IPS-20b (cell line): ENCODE measurements around the gene POLR1A.

Source experiments
- H3K27ac ChIP-seq: one replicate; pipeline ENCODE4 v1.5.1; 2013; ENCODE audit warnings: low read length
- H3K27me3 ChIP-seq: 2 replicates; pipeline ENCODE4 v1.6.1; 2013; ENCODE audit warnings: mild to moderate bottlenecking, low read length, inconsistent platforms; ENCODE audit not compliant: insufficient read depth
- H3K36me3 ChIP-seq: 2 replicates; pipeline ENCODE4 v1.6.1; 2013; ENCODE audit warnings: low read depth, mild to moderate bottlenecking, inconsistent platforms, low read length, moderate library complexity; ENCODE audit not compliant: insufficient read depth
- H3K4me1 ChIP-seq: 2 replicates; pipeline ENCODE4 v1.6.1; 2013; ENCODE audit warnings: mild to moderate bottlenecking, control low read depth, inconsistent platforms, low read length, moderate library complexity; ENCODE audit not compliant: insufficient read depth
- H3K4me3 ChIP-seq: 2 replicates; pipeline ENCODE4 v1.5.1; 2013; ENCODE audit warnings: mild to moderate bottlenecking, low read length, inconsistent platforms
- H3K9ac ChIP-seq: 2 replicates; pipeline ENCODE4 v1.6.1; 2013; ENCODE audit warnings: low read depth, mild to moderate bottlenecking, inconsistent platforms, low read length, moderate library complexity
- H3K9me3 ChIP-seq: 2 replicates; pipeline ENCODE4 v1.6.1; 2013; ENCODE audit warnings: mild to moderate bottlenecking, low read depth, low read length, inconsistent platforms; ENCODE audit not compliant: insufficient read depth

The POLR1A gene

DNA sequence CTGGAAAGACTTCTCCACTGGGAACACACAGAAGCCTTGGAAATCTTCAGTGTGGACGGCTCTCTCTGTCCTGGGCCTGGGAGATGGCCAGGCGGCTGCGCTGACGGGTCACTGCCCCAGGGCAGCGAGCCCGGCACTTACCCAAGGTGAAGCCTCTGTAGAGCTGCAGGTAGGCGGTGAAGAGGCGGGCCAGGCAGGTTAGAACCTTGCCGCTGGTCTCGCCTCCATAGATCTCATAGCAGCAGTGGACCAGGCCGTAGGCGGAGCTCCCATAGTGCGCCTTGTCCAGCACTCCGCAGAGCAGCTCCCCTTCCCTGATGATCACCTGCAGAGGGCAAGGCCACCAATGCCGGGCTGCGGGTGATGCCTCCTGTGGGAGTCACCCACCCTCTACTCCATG, 53.0 kb downstream of the POLR1A start:
- Histone ChIP-seq H3K9ac (no peak overlapping the region), H3K4me1 (no peaks in the 10 kb centered on the region), H3K4me3 (no peak overlapping the region), H3K9me3 (no peaks in the 10 kb centered on the region), H3K27ac (no peak overlapping the region), H3K27me3 (no peaks in the 10 kb centered on the region), H3K36me3 (peaks cover 87% of the 10 kb centered on the region)

DNA sequence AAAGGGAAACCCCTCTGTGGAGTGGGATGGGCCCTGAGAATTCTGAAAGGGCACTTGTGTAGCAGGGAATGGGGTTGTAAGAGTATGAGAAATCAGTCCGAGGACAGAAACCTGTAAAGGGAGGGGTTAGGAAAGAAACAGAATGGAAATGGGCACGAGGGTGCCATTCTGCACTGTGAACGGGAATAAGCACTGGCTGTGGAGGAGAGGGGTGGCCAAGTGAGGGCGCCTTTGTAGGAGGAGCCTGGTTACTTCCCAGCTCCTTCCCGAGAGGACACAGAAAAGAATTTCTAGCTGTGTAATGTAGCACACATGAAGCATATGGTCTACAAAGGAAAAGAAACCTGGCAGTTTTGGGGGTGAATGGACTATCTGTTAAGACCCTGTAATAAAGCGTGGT, 53.4 kb downstream of the POLR1A start:
- no peaks in the 10 kb centered on the region for H3K27me3 ChIP-seq
- peaks cover 87% of the 10 kb centered on the region for H3K36me3 ChIP-seq
- no peak overlapping the region for H3K27ac ChIP-seq
- no peak overlapping the region for H3K4me3 ChIP-seq
- no peak overlapping the region for H3K9ac ChIP-seq
- H3K4me1 ChIP-seq = no peaks in the 10 kb centered on the region
- H3K9me3 ChIP-seq = no peaks in the 10 kb centered on the region

DNA sequence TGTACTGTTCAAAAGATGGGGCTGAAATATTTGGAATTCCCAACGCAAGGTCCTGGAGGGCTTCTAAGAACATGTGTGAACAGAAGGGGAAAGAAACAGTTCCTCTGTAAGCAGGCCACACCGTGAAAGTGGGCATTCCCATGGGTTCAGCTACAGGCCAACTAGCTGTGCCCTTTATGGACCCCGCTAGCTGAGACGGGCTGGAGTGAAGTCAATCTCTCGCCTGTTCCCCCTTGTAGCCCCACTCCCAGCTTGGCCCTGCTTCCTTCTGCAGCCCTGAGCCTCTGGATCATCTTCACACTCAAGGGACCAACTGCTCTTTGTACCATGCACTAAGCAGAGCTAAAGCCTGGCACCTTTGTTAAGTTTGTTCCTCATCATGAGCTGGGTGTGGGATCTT, 55.4 kb downstream of the POLR1A start:
- H3K9me3 ChIP-seq = no peaks in the 10 kb centered on the region
- H3K36me3 ChIP-seq = peaks cover 96% of the 10 kb centered on the region
- no peak overlapping the region for H3K4me3 ChIP-seq
- H3K27me3 ChIP-seq = no peaks in the 10 kb centered on the region
- H3K27ac ChIP-seq = no peak overlapping the region
- no peak overlapping the region for H3K9ac ChIP-seq
- no peaks in the 10 kb centered on the region for H3K4me1 ChIP-seq

DNA sequence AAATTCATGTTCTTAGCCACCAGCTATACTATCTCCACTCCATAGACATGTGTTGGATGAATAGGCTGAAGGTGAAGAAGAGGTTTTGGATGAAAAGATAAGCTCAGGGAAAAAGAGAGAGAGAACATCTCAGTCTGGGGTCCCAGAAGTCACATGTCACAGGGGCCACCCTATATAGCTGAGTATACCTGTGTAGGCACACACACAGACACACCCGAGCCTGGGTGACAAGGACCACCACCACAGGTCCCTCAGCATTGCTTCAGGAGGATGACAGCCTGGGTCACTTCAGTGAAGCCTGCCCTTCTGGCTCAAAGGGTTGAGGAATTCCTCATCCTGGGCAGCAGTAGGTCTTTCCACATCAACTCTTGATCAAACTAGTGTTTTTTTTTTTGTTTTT, 56.2 kb downstream of the POLR1A start:
- H3K36me3 ChIP-seq = peaks cover 97% of the 10 kb centered on the region
- H3K9me3 ChIP-seq = no peaks in the 10 kb centered on the region
- H3K9ac ChIP-seq = no peak overlapping the region
- no peak overlapping the region for H3K4me3 ChIP-seq
- H3K27me3 ChIP-seq = no peaks in the 10 kb centered on the region
- no peaks in the 10 kb centered on the region for H3K4me1 ChIP-seq
- H3K27ac ChIP-seq = no peak overlapping the region

DNA sequence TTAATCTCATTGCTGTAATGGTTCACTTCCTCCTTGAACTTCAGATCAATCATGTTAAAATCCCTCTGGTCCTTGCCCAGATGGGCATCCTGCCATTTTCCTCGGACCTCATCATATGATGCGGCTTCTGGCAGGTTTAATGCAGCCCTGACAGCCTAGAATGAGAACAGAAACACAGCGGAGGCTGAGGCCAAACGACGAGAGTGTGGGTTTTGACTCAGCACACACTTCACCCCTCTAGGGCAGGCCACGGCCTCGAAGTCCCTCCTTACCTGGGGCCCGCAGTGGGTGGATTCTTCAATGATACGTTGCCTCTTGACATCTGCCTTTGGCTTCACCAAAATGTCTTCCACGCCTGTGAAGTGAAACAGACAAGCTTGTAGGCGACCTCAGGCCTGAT, 56.8 kb downstream of the POLR1A start:
- Histone ChIP-seq H3K36me3 (peaks cover 97% of the 10 kb centered on the region), H3K27ac (no peak overlapping the region)

DNA sequence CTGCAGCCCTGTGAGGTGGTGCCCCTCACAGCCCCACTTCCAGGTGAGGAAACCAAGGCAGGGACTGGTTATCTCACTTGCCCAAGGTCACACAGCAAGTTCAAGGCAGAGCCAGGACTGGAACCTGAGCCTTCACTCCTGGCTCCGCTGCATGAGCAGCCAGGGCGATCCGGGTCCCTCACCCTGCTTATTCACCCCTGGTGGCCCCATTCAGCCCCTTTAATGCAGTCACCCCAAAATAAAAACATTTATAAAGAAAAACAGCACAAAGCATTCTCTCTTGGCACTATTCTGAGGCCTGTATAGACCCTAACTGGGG, 57.3 kb downstream of the POLR1A start:
- Histone ChIP-seq H3K4me3 (no peak overlapping the region), H3K27ac (no peak overlapping the region), H3K4me1 (no peaks in the 10 kb centered on the region), H3K9me3 (no peaks in the 10 kb centered on the region), H3K27me3 (no peaks in the 10 kb centered on the region), H3K9ac (no peak overlapping the region), H3K36me3 (peaks cover 97% of the 10 kb centered on the region)

More for the DNA sequence above, 56.8 kb downstream of the POLR1A start:
- Histone ChIP-seq H3K9me3 (no peaks in the 10 kb centered on the region), H3K9ac (no peak overlapping the region), H3K27me3 (no peaks in the 10 kb centered on the region), H3K4me1 (no peaks in the 10 kb centered on the region), H3K4me3 (no peak overlapping the region)

DNA sequence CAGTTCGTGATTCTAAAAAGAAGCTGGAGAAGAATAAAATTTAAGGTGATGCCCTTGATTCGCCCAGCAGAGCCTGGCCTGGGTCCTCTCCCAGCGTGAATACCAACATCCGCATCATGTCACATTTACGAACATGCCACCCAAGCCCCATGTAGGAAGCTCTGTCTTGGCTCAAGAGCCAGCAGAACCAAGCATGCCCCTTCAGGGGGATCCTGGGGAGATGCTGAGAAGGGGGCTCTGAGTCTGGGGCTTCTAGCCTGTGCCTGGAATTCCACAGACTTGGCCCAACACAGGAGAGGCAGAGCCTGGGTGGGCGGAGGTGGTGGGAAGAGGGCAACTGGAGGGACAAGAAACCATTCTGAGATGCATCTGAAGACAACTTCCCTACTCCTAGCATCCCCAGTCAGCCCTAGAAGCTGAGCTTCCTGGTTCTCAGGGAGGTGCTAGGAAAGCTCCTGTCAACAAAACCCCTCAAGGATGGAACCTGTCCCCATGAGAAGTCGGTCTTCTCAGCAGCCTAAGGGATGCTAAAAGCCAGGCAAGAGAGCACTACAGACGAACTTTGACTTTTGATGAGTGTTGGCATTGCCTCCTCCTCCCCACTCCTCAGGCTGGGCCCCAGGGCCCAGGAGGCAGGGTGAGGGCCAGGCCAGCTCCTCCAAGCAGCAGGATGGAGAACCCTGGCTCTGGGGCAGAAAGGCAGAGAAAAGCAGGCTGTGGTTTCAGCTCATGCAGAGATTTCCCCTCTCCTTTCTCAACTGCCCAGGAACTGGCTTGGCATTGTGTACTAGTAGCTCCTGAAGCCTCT, 57.9 kb downstream of the POLR1A start:
- Histone ChIP-seq H3K4me1 (no peaks in the 10 kb centered on the region), H3K9me3 (no peaks in the 10 kb centered on the region), H3K27ac (no peak overlapping the region), H3K27me3 (no peaks in the 10 kb centered on the region), H3K9ac (no peak overlapping the region), H3K4me3 (no peak overlapping the region), H3K36me3 (peaks cover 98% of the 10 kb centered on the region)

DNA sequence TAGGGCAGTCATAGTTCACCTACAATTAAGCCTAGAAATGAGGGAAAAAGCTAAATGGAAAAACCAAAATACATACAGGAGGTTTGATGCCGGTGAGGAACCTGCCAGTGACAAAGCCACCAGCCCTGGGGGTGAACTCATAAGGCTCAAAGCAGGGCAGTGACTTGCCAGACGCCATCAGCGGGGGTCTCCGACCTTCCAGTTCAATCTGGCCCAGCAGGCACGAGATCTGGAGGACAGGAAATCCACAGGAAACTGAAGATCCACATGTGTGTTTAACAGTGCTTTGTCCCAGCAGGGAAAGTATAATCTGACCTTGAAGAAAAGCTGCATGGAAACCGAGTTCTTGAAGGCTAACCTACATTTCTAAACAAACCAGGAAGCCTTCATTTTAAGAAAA, 60.1 kb downstream of the POLR1A start:
- Histone ChIP-seq H3K27me3 (no peaks in the 10 kb centered on the region), H3K9me3 (no peaks in the 10 kb centered on the region), H3K36me3 (peaks cover 98% of the 10 kb centered on the region), H3K27ac (no peak overlapping the region), H3K4me3 (no peak overlapping the region), H3K9ac (no peak overlapping the region), H3K4me1 (no peaks in the 10 kb centered on the region)

DNA sequence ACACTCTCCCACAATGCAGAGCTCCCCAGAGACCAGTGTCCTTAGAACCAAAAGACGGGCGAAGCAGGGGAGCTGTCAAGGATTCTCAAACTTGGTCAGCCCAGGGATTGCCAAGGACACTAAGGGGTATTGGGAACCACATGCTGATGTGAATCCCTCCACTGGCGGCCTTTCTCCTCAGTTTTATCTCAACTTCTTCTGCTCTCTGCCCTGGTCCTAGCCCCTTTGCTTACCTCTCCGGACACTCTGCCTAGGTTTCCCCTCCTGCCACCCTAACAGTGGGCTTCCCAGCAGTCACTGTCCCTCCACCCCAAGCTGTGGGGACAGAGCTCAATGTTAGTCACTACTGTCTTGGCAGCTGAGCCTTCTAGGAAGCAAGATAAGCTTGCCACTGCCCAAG, 61.1 kb downstream of the POLR1A start:
- H3K36me3 ChIP-seq = peaks cover 100% of the 10 kb centered on the region
- no peaks in the 10 kb centered on the region for H3K4me1 ChIP-seq
- no peaks in the 10 kb centered on the region for H3K9me3 ChIP-seq
- no peak overlapping the region for H3K4me3 ChIP-seq
- H3K9ac ChIP-seq = no peak overlapping the region
- H3K27me3 ChIP-seq = no peaks in the 10 kb centered on the region
- H3K27ac ChIP-seq = no peak overlapping the region

DNA sequence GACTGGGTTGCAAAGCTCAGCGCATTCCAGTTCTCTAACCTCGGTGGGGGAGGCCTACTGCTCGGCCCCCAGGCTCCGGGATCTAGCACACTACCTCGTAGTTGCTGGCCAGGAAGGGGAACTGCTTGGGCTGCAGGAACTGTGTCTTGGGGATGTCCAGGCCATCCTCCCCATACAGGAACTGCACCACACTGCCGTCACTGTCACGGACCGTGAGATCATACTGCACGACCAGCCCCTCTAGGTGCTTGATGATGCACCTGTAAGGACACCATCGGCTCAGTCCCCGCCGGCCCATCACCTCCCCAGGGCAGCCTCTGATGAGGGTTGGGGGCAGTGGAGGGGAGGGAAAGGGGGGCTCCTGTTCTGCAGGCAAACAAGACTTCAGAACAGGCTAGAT, 61.6 kb downstream of the POLR1A start:
- Histone ChIP-seq H3K36me3 (peaks cover 100% of the 10 kb centered on the region), H3K9me3 (no peaks in the 10 kb centered on the region), H3K27ac (no peak overlapping the region), H3K4me3 (no peak overlapping the region), H3K4me1 (no peaks in the 10 kb centered on the region), H3K27me3 (no peaks in the 10 kb centered on the region), H3K9ac (no peak overlapping the region)

DNA sequence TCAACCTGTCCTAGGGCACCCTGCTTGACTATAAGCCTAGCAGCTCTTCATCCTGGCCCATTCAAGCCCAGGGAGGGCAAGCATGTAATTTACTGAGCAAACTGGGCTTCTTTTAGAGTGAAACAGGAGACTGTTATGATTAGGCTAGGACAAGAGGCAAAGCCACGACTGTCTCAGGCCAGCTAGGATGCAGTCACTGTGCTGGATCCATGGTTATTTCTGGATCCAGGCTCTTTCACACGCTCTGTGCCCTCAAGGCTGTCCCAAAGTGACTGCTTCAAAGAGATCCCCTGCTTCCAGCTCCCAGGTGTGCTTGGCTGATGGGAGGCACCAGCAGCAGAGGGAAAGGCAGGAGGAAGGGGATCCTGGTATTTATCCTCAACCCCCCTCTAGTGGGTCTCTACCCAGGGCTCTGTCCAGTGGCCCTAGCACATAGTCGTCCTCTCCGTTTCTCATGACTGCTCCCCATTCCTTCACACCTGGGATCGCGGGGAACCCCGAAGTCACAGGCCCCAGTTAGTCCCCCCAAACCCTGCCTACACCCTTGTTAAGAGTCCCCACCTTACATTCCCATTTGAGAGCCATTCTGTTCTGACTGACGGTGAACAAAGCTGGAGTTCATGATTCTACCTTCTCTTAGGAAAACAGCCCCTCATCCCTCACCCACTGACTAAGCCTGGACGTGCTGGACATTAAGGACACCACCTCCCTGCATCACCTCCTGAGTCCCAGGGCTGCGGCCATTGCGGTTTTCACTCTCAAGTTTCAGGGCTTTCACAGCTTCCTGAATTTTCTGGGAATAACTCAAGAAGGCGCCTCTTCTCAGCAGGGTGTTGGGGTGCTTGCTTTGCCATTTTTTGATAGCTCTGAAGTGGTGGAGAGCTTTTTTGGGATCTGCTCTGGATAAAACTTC, 63.2 kb downstream of the POLR1A start:
- Histone ChIP-seq H3K27me3 (no peaks in the 10 kb centered on the region), H3K4me1 (no peaks in the 10 kb centered on the region), H3K27ac (no peak overlapping the region), H3K4me3 (no peak overlapping the region), H3K9ac (no peak overlapping the region), H3K9me3 (no peaks in the 10 kb centered on the region), H3K36me3 (peaks cover 100% of the 10 kb centered on the region)
